Measurements from ENCODE around the gene AGPAT3.

Gene AGPAT3

DNA sequence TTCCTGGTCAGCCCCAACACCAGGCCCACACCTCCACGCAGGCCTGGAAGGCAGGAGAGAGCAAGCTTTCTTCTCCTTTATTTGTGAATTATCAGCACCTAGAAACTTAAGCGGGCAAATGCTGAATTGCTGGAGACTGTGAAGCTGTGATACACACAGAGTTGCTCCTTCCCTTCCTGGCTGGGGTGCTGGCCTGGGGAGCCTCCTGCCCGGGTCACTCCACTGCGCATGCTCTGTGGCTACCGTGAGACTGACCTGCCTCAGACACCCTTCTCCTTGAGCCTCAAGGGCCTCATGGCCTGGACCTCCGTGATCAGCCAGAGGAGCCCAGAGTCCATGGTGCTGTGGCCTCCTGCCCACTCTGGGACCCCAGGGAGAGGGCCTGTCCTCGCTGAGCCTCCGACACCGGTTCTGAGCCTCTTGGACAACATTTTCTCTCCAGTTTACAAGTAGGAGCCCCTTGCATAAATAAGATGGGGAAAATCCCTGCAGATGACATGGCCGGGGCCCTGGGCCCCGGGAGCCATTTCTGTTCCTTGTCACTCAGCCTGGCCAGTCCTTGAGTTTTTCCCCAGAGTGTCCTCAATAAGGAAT is 18.0 kb downstream of the AGPAT3 start:
- no peak overlapping the region for H3K4me3 ChIP-seq (replicated peaks in 1 of 2; ENCODE audit: low read depth in 2 of 2, low read length in 2 of 2)
- TF ChIP-seq, protein P1, sequence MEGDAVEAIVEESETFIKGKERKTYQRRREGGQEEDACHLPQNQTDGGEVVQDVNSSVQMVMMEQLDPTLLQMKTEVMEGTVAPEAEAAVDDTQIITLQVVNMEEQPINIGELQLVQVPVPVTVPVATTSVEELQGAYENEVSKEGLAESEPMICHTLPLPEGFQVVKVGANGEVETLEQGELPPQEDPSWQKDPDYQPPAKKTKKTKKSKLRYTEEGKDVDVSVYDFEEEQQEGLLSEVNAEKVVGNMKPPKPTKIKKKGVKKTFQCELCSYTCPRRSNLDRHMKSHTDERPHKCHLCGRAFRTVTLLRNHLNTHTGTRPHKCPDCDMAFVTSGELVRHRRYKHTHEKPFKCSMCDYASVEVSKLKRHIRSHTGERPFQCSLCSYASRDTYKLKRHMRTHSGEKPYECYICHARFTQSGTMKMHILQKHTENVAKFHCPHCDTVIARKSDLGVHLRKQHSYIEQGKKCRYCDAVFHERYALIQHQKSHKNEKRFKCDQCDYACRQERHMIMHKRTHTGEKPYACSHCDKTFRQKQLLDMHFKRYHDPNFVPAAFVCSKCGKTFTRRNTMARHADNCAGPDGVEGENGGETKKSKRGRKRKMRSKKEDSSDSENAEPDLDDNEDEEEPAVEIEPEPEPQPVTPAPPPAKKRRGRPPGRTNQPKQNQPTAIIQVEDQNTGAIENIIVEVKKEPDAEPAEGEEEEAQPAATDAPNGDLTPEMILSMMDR (IDR thresholded peaks at IDR 0.05; ENCODE audit: low read depth, low read length), result no peak
- no peak for DNase-seq (ENCODE audit: low read depth in 2 of 2)

DNA sequence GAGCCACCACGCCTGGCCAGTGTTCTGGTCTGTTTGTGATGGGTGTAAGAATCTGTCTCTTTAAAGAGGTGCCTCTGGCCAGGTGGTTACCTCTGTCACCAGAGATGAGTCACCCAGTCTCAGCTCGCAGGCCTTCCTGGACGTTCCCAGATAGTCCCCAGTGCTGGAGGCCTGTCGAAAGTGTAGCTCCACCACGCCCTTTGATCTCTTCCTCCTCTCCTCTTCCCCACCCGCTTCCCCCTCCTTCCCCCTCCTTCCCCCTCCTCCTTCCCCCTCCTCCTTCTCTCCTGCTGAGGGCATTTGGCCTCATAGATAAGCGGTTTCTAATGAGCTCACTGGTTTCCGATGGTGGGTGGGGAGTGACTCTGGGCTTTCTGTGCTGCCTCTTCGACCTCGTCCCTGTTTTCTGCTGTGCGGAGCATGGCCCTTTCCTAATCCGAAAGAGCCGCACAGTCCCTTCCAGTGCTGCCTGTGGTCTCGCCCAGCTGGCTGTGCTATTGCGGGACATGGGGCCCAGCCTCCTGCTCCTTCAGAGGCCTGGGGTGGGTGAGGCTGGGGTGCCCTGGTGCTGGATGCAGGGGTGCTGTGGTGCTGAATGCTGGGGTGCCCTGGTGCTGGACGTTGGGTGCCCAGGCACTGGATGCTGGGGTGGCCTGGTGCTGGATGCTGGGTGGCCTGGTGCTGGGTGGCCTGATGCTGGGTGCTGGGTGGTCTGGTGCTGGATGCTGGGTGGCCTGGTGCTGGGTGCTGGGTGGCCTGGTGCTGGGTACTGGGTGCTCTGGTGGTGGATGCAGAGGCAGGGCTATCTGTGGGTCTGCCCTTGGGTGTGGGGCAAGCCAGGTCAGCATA is 19.2 kb downstream of the AGPAT3 start:
- H3K4me3 ChIP-seq (replicated peaks in 1 of 2; ENCODE audit: low read depth in 2 of 2, low read length in 2 of 2), result no peak overlapping the region
- TF ChIP-seq, protein P1 (IDR thresholded peaks at IDR 0.05; ENCODE audit: low read depth, low read length), result no peak
- peak in 1 of 2 donors; percentile 41 for DNase-seq (ENCODE audit: low read depth in 2 of 2)

DNA sequence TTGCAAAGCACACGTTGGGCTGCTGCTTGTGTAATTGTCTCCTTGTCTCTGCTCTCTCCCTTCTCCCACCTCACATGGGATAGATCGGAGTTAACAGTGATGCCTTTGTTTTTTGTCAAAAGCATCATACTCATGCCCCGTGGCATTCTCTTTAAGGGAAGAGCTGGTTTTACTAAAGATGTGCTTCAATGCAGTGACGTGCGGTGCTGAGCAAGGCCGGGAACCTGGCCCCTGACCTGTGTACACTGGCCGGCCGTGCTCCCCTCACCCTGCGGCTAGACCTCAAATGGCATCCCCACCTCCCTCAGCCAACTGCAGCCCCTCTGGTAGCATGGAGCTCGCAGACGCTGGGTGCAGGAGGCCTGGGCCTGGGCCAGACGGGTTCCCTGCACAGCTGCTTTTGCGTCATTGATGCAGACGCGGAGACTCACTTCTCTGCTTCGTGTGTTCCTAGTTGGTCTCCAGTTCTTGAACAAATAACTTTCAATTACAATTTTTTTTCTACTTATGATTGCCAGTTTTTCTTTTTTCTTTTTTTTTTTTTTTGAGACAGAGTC is 19.9 kb downstream of the AGPAT3 start:
- no peak for DNase-seq (ENCODE audit: low read depth in 2 of 2)
- no peak overlapping the region for H3K4me3 ChIP-seq (replicated peaks in 1 of 2; ENCODE audit: low read depth in 2 of 2, low read length in 2 of 2)
- TF ChIP-seq, protein P1 (IDR thresholded peaks at IDR 0.05; ENCODE audit: low read depth, low read length), result no peak

DNA sequence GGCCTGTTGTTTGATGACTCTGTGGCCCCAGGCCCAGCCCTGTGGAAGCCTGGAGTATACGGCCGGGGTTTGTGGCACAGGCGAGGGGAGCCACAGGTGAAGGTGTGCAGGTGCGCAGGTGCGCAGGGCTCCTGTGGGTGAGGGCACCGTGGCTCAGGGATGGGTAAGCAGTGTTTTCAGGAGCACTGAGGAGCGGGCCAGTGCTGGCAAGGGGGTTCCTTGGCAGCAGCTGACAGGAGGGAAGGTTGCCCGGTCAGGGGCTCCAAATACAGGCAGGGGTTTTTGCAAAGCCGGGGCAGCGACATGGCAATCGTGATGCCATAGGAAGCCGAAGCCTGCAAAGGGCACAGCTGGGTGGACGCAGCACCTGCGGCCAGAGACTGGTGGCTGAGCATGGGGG is 20.7 kb downstream of the AGPAT3 start:
- DNase-seq (ENCODE audit: low read depth in 2 of 2), result no peak
- H3K4me3 ChIP-seq (replicated peaks in 1 of 2; ENCODE audit: low read depth in 2 of 2, low read length in 2 of 2), result no peak overlapping the region
- TF ChIP-seq, protein P1 (IDR thresholded peaks at IDR 0.05; ENCODE audit: low read depth, low read length), result no peak

DNA sequence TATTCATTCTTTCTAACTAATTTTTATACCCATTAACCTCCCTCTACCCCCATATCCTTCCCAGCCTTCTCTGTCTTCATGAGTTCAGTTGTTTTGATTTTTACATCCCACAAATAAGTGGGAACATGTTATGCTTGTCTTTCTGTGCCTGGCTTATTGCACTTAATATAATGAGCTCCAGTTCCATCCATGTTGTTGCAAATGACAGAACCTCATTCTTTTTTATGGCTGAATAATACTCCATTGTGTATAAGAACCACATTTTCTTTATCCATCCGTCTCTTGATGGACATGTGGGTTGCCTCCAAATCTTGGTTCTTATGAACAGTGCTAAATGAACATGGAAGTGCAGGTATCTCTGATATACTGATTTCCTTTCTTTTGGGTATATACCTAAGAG is 21.5 kb downstream of the AGPAT3 start:
- no peak overlapping the region for H3K4me3 ChIP-seq (replicated peaks in 1 of 2; ENCODE audit: low read depth in 2 of 2, low read length in 2 of 2)
- no peak for DNase-seq (ENCODE audit: low read depth in 2 of 2)
- TF ChIP-seq, protein P1 (IDR thresholded peaks at IDR 0.05; ENCODE audit: low read depth, low read length), result no peak

DNA sequence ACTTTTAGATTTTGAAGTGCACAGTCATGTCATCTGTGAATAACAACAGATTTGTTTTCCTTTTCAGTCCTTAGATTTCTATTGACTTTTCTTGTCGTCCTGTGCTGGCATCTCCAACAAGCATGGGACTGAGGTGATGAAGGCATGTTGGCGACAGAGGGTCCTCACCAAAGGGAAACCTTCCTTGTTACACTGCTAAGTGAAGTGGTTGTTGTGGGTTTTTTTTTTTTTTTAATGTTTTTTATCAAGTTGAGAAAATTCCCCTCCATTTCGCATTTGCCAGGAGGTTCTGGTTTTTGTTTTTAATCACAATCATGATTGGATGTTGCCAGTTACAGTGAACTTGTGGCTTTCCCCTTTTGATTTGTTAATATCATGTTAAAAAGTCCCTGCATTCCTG is 24.0 kb downstream of the AGPAT3 start:
- H3K4me3 ChIP-seq (replicated peaks in 1 of 2; ENCODE audit: low read depth in 2 of 2, low read length in 2 of 2), result no peak overlapping the region
- TF ChIP-seq, protein P1 (IDR thresholded peaks at IDR 0.05; ENCODE audit: low read depth, low read length), result no peak
- DNase-seq (ENCODE audit: low read depth in 2 of 2), result no peak
